B cell (primary cell): ENCODE measurements around the gene WRAP73.

ENCODE experiments used
- CTCF ChIP-seq: fragments of 200-600 bp; IDR thresholded peaks from one replicate; pipeline ENCODE4 v1.8.0; 2022; ENCODE audit warnings: antibody characterized with exemption, mild to moderate bottlenecking
- EZH2 ChIP-seq: IDR thresholded peaks from 2 replicates; pipeline ENCODE4 v1.6.1; 2012; ENCODE audit warnings: borderline replicate concordance, low read depth, mild to moderate bottlenecking, moderate library complexity, low read length; ENCODE audit not compliant: insufficient read depth, poor library complexity, severe bottlenecking

- TF ChIP-seq CTCF (no peak), EZH2 (no peak)
These were observed 39.3 kb upstream of the WRAP73 start for GRCh38 chr1:3689138-3689750.
